ENCODE measurements around the gene KIF26B. TPM values are rescaled to one million over a fixed set of nuclear protein-coding genes. Genes with fewer than 3 reads are reported as not detected.

The KIF26B gene
- total RNA-seq, 4 donors from 2014 or later: 0.90 to 2.0 (median 1.5) TPM

DNA sequence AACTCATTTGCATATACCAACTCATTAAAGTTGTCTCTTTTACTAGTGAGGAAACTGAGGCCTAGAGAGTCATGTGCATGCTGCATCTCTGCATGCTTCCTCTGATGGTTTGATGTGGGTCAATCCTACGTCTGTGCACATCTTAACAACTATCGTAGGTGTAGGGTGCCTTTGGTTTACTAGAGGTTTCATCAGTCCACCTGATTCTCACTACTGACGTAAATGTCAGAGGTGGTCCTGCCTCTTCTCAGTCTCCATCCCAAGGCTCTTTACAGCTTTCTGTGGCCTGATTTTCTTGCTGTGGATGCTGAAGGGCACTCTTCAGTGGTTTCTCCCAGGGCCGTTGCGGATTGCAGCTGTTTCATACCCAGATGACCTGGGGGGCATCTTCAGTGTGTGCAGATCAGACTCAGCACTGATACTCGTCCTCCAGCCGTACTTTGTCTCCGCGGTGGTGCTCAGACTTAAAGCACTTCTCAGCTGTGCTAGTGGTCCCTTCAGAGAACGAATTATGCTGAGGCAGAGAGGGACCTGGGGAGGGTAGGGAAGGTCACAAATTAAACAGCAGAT lies 407.0 kb downstream of the KIF26B start:
- Histone ChIP-seq H3K27ac (no peak overlapping the region), H3K27me3 (no peaks in the 10 kb centered on the region), H3K4me3 (no peak overlapping the region), H3K9me3 (no peaks in the 10 kb centered on the region), H3K36me3 (no peaks in the 10 kb centered on the region), H3K4me1 (no peaks in the 10 kb centered on the region)
- no peak for DNase-seq (ENCODE audit: low spot score in 2 of 2)
- 84 to 88% methylated on average over 10 of the region's 10 CpGs for WGBS, 2 donors
- no peak for TF ChIP-seq POLR2A (IDR thresholded peaks at IDR 0.05)
- TF ChIP-seq CTCF (IDR thresholded peaks at IDR 0.05): no peak
- no peak for TF ChIP-seq EP300 (IDR thresholded peaks at IDR 0.05)

DNA sequence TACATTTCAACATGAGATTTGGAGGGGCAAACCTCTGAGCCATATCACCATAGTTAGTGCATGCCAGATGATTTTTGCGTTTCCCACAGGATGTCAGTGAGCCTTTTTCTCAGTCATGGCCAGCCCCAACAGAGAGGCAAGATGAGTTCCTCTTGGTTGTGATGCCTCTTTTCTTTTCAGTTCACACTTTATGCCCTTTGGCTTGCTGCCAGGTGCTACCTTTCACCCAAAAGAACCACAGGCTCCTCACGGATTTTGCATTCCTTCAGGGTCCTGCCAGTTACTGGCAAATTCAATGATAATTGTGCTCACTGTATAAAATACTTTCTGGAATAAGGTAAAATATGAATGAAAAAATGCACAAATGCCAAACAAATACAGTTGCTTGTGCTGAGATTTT lies 411.3 kb downstream of the KIF26B start:
- Histone ChIP-seq H3K36me3 (no peaks in the 10 kb centered on the region), H3K9me3 (no peaks in the 10 kb centered on the region), H3K4me3 (no peak overlapping the region), H3K4me1 (no peaks in the 10 kb centered on the region), H3K27me3 (no peaks in the 10 kb centered on the region), H3K27ac (no peak overlapping the region)
- WGBS, 2 donors: 72 to 75% methylated on average over 2 of the region's 2 CpGs
- DNase-seq (ENCODE audit: low spot score in 2 of 2): no peak
- no peak for TF ChIP-seq POLR2A (IDR thresholded peaks at IDR 0.05)
- TF ChIP-seq EP300 (IDR thresholded peaks at IDR 0.05): no peak
- TF ChIP-seq CTCF (IDR thresholded peaks at IDR 0.05): no peak

DNA sequence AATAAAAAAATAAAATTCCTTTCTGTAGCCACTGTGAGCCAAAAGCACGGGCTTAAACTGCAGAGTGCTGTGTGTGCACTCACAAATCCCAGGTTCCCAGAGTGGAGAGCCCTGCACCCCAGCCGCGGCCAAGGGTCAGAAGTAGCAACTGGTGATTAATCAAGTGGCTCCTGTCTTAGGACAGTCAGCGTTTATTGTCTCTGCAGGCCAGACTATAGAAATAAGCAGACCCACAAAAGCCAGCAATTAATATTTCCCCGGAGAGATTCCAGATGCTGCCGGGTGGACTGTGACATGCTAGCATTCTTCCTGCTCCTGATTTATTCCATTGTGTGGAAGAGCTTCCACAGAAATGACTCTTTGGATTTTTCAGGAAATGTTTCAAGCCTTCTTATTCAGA lies 412.2 kb downstream of the KIF26B start:
- Histone ChIP-seq H3K27me3 (no peaks in the 10 kb centered on the region), H3K9me3 (no peaks in the 10 kb centered on the region), H3K36me3 (no peaks in the 10 kb centered on the region), H3K4me3 (no peak overlapping the region), H3K4me1 (no peaks in the 10 kb centered on the region), H3K27ac (no peak overlapping the region)
- no peak for TF ChIP-seq CTCF (IDR thresholded peaks at IDR 0.05)
- no peak for TF ChIP-seq POLR2A (IDR thresholded peaks at IDR 0.05)
- TF ChIP-seq EP300 (IDR thresholded peaks at IDR 0.05): no peak
- DNase-seq (ENCODE audit: low spot score in 2 of 2): no peak
- WGBS, 2 donors: 11 to 24% methylated on average over 6 of the region's 6 CpGs

- H3K36me3 ChIP-seq: no peaks in the 10 kb centered on the region
- H3K27ac ChIP-seq: no peak overlapping the region
- no peak for DNase-seq (ENCODE audit: low spot score in 2 of 2)
- H3K4me1 ChIP-seq: peaks cover 0 to 4% (median 0%) of the 10 kb centered on the region in 4 donors
- H3K4me3 ChIP-seq: no peak overlapping the region
- no peaks in the 10 kb centered on the region for H3K9me3 ChIP-seq
- TF ChIP-seq POLR2A (IDR thresholded peaks at IDR 0.05) (no peak), CTCF (IDR thresholded peaks at IDR 0.05) (no peak), EP300 (IDR thresholded peaks at IDR 0.05) (no peak)
- H3K27me3 ChIP-seq: no peaks in the 10 kb centered on the region
- WGBS, 2 donors: 49 to 60% methylated on average over 11 of the region's 11 CpGs
These were observed 417.1 kb downstream of the KIF26B start for GRCh38 chr1:245571815-245572294.

DNA sequence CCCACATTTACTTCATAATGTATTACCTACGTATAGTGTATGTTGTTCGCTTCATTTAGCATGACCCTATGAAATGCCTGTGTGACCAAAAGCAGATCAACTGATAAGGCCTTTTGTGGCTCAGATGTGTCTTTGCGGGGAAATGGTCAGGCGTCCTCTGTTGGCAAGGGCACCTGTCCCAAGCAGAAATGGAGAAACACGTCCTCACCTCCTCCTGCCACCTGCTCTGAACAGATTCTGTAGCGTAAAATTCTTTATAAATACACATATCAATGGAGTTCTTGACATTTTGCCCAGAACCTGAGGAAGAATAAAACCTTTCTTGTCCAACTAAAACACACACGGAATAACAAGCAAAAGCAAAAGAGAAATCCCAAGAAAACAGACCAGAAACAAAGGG lies 417.9 kb downstream of the KIF26B start:
- no peaks in the 10 kb centered on the region for H3K36me3 ChIP-seq
- H3K4me1 ChIP-seq: peaks cover 0 to 4% (median 0%) of the 10 kb centered on the region in 4 donors
- H3K27ac ChIP-seq: no peak overlapping the region
- no peak overlapping the region for H3K4me3 ChIP-seq
- DNase-seq (ENCODE audit: low spot score in 2 of 2): no peak
- H3K9me3 ChIP-seq: no peaks in the 10 kb centered on the region
- no peaks in the 10 kb centered on the region for H3K27me3 ChIP-seq
- 64 to 65% methylated on average over 7 of the region's 7 CpGs for WGBS, 2 donors
- no peak for TF ChIP-seq POLR2A (IDR thresholded peaks at IDR 0.05)
- no peak for TF ChIP-seq CTCF (IDR thresholded peaks at IDR 0.05)
- TF ChIP-seq EP300 (IDR thresholded peaks at IDR 0.05): no peak

Measured in tibial nerve (tissue), 4 donors.